Central memory CD4-positive, alpha-beta T cell (primary cell): ENCODE data around the gene HAP1.
A peak's percentile ranks its signal among the peaks of the same experiment; 100 is the strongest.

ENCODE experiments used
- DNase-seq: peaks from one replicate; pipeline ENCODE4 v3.0.0; 2022

The HAP1 gene

DNA sequence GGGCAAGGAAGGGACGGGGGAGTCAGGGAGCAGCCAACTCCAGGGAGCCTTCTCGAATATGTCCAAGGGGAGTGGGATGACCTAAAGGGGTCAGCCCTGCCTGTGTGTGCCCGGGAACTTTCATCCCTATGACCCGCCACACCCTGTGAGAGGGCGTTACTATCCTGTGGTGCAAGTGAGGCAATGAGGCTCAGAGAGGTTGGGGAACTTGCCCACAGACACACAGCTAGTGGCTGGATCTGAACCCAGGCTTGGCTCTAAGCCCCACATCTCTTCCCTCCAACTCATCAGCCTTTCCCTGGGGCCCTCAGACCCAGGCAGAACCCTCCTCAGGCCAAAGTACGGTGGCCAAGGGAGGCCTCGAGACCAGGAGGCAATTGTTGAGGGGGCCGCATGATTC, 28.9 kb upstream of the HAP1 start:
- no peak for DNase-seq

- no peak for DNase-seq
Observed at GRCh38 chr17:41762841-41763240, 28.4 kb upstream of the HAP1 start.

DNA sequence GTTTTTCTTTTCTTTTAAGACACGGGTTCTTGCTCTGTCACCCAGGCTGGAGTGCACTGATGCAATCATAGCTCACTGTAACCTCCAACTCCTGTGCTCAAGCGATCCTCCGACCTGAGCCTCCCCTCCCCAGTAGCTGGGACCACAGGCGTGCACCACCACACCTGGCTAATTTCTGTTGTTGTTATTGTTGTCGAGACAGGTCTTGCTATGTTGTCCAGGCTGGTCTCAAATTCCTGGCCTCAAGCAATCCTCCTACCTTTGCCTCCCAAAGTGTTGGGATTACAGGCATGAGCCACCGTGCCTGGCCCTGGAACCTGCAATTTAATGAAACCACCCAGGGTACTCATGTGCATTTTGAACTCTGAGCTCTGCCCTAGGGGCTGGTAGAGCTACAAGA, 27.9 kb upstream of the HAP1 start:
- DNase-seq = no peak

- no peak for DNase-seq
Observed at GRCh38 chr17:41760878-41761277, 26.4 kb upstream of the HAP1 start.

GRCh38 chr17:41758601-41759000, 24.2 kb upstream of the HAP1 start:
- no peak for DNase-seq

DNA sequence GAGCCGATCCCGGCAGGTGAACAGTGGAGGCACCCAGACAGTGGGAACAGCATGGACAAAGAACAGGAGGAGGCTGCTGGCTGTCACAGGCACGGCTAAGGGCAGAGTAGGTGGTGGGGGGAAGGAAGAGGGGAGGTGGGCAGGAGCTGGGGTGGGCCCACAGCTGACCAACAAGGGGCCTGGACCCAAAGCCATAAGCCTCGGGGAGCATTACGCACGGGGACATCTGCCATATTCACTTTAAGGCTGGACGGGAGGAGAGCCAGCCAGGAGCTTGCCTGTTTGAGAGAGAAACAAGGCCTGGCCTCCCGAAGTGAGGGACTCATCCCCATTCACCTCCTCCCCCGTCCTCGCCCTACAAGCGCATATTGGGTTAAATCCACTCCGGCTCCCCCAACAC, 19.6 kb upstream of the HAP1 start:
- no peak for DNase-seq

- DNase-seq = no peak
Observed at GRCh38 chr17:41751288-41751687, 16.8 kb upstream of the HAP1 start.

GRCh38 chr17:41750862-41751261, 16.4 kb upstream of the HAP1 start:
- DNase-seq = no peak

- DNase-seq = no peak
Observed at GRCh38 chr17:41748275-41748674, 13.8 kb upstream of the HAP1 start.

GRCh38 chr17:41741709-41742108, 7.3 kb upstream of the HAP1 start:
- DNase-seq = no peak

GRCh38 chr17:41740506-41740905, 6.1 kb upstream of the HAP1 start:
- DNase-seq = no peak

DNA sequence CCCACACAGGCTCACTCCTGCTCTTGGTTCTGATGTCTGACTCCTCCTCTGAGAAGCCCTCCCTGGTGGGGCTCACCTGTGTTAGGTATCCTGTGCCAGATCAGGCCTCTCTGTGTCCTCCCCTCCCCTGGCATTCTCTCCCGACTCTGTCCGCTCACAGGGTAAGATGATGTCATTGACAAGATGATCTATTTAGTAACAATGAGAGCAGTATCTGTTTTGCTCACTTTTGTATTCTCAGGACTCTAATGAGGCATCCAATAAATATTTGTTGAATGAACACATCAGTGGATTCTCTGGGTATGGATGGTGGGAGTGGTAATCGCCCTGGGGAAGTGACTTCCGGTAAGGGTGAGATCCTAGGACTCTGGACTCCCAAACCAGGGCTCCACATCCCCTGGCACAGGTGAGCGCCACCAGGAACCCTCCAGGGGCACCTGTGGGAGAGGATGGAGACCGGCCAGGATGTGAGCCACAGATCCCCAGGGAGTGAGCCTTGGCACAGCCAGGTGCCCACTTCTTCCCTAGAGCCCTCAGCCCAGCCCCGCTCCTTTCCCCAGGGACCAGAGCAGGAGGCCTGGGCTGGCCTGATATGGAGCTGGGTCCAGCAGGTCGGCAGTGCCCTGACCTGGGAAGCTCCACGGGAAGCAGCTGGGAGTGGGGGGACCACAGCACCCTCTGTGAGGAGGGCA, 5.4 kb upstream of the HAP1 start:
- no peak for DNase-seq

DNA sequence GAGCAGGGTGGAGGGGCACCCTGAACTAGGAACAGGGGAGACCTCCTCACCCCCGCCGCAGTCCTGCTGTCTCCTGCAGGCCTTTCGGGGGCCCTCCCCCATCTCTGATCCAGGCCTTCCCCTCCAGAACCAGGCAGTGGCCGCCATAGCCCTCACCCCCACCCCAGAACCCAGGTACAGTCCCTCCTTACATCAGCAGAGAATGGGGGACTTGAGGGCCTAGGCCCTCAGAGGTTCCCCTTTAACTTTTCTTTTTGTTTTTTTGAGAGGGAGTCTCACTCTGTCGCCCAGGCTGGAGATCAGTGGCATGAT, 4.3 kb upstream of the HAP1 start:
- DNase-seq = no peak

GRCh38 chr17:41738077-41738800, 3.8 kb upstream of the HAP1 start:
- peak; percentile 70 for DNase-seq

GRCh38 chr17:41737680-41738023, 3.2 kb upstream of the HAP1 start:
- no peak for DNase-seq

- peak; percentile 14 for DNase-seq
Observed at GRCh38 chr17:41736983-41737679, 2.7 kb upstream of the HAP1 start.

DNA sequence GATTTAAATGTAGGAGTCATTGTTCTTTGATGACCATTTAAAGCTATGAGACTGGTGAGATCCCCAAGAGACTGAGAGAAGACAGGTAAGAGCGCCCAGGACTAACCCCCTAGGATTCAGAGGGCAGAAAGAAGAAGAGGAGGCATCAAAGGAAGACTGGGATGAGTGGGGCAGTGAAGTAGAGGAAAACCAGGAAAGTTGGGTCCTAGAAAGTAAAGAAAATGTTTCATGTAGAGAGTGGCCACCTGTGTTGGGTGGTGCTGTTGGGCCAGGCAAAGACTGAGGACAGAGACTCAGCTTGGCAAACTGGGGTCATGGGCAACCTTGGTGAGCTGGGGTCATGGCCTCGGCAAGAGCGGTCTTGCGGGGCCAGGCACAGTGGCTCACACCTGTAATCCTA, 1.3 kb upstream of the HAP1 start:
- DNase-seq = no peak

DNA sequence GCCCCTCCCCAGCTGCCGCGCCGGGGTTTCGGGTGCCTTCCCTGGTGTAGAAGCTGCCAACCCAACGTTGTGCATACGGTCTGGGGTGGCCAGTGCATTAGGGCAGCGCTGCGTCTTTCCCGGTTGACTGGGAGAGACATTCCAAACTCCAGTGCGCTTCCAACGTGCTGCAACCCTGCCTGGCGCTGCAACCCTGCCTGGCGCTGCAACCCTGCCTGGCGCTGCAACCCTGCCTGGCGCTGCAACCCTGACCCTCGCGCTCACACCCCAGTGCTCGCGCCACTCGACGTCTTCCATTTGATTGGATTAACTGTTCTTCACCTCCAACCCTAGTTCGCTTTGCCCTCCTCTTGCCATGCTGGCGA, 488 bp upstream of the HAP1 start:
- no peak for DNase-seq

DNA sequence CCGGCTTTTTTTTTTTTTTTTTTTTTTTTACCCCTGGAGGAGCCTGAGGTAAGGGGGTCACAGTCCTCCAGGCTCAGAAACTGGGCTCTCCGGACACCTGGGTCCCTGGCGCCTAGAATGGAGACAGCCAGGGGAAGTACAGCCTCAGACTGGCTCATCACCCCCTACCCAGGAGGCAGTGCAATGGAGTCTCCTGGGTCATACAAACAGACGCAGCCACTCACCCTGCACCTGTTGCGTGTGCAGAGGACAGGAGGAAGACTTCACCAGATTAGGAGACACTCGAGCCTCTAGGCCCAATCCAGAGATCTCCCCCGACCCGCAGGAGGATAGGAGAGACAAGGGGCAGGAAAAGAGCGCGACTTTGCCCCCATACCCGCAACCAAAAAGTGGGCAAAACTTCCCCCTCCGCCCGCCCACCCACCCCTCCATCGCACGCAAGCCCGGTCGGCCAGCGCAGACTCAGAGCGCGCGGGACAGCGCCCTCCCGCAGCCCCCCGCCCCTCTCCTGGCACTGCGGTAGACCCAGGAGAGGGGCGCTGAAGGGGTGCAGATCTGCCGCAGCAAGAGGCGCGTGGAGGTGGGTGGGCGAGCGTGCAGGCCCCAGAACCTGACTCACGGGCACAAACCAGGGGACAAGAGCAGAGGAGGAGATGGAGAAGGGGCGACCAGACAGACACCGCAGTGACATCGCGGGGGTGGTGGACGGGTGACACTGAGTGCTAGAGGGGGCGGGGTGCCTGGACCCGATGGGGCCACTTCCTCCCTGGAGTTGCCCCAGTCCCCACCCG, 900 bp downstream of the HAP1 start:
- no peak for DNase-seq

DNA sequence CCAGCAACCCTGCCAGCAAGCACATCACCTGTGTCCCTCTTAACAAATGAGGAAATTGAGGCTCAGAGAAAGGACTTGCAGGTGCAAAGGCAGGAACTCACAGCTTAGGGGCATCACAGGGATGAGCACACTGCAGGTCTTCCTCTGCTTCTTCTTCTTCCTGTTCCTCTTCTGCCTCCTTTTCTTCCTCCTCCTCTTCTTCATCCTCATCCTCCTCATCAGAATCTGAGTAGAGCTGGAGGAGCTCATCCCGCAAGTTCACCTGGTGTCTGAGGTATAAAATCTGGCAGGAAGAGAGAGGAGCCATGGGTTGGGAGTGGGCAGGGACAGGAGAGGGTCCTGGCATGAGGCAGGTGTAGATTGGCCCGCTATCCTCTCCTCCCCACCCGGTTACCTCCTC, 2.6 kb downstream of the HAP1 start:
- DNase-seq = no peak

GRCh38 chr17:41730479-41730878, 4.0 kb downstream of the HAP1 start:
- DNase-seq = no peak

GRCh38 chr17:41728056-41728455, 6.4 kb downstream of the HAP1 start:
- no peak for DNase-seq

DNA sequence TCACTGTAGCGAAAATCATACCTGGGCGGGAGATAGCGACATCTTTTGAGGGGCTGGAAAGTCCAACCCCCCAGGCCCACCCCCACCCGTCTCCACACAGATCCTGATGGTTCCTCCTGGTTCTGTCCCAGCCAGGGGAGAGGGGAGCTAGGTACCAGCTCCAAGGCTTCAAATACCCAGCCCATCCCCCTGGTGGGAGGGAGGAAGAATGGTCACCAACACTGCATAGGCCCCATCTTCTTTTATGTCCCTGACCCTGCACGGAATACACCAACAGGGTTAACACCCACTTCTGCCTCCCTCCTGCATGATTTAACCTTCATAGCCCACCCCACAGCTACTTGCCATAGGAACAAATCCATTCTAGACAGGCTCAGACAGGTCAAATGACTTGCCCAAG, 9.3 kb downstream of the HAP1 start:
- DNase-seq = no peak
